HG02970 (cell line): ENCODE data around the gene MSMB.
"Not testable (repeated sequence)": the region's sequence is repeated elsewhere in the genome, so short reads cannot be mapped to it uniquely, and the experiment has no call there.

Experiments used
- ATAC-seq: cut with Tn5 transposase; IDR thresholded peaks from one replicate; pipeline ENCODE4 v1.9.1; 2021; ENCODE audit warnings: mild to moderate bottlenecking, moderate library complexity, moderate number of reproducible peaks; ENCODE audit not compliant: unreplicated experiment, low FRiP score

MSMB gene

GRCh38 chr10:46014683-46015405 is 31.2 kb downstream of the MSMB start:
- no peak for ATAC-seq

- no peak for ATAC-seq
Observed at GRCh38 chr10:46014206-46014605, 31.9 kb downstream of the MSMB start.

DNA sequence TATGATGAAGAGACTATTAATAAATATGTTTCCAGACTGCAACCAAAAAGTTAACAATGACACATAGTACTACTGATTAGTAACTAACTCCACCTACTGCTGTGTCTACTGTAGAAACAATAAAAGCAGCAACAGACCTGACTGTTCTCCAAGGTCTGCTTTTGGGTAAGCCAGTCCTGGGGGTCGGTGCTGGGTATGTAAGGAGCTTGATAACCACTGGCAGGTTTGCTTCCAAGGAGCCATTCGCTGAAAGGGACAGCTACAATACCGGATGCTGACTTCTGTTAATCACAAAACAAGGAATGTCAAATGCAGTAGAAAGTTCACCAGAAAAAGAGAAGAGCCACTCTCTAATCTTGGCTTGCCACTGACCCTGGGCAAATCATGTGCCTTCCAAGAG is 33.3 kb downstream of the MSMB start:
- no peak for ATAC-seq

- no peak for ATAC-seq
Observed at GRCh38 chr10:46006219-46006618, 39.9 kb downstream of the MSMB start.

DNA sequence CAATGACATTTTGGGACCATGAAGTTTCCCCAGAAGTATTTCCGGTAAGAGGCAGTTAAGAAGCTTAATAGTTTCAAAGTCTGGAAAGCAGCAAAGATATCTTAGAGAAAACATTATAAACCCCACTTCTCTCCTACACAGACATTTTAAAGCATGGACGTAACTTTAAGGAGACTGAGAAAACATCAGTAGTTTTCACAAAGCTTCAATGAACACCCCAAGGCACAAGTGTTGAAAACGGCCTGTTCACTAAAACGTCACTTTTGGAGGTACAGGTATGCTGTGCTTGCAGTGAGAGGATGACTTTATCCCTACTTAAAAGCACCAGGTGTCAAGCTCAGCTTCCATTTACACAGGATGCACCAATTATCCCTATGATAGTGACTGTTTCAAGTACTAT is 40.7 kb downstream of the MSMB start:
- no peak for ATAC-seq

GRCh38 chr10:46004963-46005362 is 41.1 kb downstream of the MSMB start:
- ATAC-seq: no peak

DNA sequence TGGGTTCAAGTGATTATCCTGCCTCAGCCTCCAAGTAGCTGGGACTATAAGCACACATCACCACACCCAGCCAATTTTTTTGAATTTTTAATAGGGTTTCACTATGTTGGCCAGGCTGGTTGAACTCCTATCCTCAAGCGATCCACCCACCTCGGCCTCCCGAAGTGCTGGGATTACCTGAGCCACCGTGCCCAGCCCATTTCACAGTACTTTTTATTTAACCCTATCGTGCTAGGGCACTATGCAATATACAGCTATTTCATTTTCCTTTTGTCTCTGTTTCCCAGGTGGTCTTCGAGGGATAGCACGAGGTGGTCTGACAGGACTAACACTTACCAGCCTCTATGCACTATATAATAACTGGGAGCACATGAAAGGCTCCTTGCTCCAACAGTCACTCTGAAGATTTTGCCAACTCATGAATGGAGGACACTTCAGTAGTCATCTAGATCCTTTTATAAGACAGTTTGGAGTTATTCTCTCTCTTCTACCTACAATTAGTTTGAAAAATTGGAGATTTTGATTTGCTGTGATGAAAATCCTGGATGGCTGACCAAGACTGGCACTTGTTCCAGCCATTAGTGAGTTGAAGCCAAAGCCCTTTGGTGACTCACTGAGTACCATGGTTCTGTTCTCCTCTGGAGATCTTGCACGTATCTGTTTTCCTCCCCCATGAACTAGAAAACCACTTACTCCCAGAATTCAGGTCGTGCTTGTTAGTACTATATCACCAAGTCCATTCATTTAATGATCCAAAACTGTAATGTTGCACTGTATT is 43.0 kb downstream of the MSMB start:
- no peak for ATAC-seq

- not testable (repeated sequence) for ATAC-seq
Observed at GRCh38 chr10:46002189-46002687, 43.8 kb downstream of the MSMB start.

- no peak for ATAC-seq
Observed at GRCh38 chr10:46001187-46001756, 44.8 kb downstream of the MSMB start.

DNA sequence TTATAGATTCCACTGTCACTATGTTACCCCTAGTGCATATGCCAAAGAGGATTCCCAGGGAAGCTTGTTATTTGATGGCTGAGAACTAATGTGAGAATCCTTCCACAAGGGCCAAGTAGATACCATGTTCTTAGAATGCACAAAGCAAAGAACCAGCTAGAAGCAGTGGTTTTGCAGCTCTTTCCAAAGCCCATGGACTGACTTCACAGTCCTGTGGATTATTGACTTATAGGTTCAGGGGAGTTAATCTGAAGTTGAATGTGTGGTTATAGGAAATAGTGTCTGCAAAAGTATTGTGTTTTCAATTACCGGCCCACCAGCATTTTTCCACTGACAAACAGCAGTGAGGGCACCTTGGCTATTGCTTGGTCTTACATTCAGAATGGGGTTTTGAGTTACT is 45.5 kb downstream of the MSMB start:
- no peak for ATAC-seq

DNA sequence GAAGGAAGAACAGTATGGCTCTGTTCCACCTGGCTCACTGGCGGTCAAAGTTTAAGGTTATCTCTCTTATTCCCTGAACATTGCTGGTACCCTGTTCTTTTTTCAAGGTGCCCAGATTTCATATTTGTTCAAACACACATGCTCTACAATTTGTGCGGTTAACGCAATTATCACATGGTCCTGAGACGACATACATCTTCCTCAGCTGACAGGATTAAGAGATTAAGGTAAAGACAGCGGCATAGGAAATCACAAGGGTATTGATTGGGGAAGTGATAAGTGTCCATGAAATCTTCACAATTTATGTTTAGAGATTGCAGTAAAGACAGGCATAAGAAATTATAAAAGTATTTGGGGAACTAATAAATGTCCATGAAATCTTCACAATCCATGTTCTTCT is 46.1 kb downstream of the MSMB start:
- not testable (repeated sequence) for ATAC-seq

DNA sequence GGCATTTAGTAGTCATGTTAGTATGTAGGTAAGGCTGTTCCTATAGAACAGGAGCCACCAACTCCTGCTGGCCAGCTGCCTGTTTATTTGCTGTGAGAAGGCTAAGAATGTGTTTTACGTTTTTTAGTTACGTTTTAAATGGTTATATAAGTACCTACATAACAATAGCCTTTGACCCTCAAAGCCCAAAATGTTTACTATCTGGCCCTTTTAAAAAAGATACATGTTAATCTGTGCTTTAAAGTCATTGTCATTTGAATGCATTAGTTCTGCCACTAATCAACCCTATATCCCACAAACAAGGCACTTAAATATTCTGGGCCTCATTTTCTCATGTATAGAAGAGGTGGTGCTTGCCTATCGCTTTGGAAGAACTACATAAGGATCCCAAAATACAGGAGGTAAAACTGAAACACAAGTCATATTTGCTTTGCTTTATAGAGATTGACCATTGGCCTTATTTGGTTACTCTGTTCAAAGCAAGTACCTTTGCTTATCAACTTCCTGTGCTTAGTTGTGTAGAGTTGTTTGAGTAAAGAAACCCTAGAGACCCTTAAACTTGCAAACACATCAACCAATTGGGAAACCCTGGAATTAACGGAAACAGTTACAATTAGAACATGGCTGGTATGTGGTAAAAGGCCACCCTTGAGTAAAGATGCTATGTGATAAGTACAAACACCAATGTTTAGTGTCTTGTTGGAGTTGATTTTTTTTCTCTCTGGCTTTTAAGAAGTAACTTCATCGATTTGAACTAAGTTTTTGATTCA is 47.9 kb downstream of the MSMB start:
- ATAC-seq: no peak

- no peak for ATAC-seq
Observed at GRCh38 chr10:45997557-45997956, 48.5 kb downstream of the MSMB start.

GRCh38 chr10:45985590-45985989 is 60.5 kb downstream of the MSMB start:
- not testable (repeated sequence) for ATAC-seq

GRCh38 chr10:45984473-45984872 is 61.6 kb downstream of the MSMB start:
- ATAC-seq: not testable (repeated sequence)

GRCh38 chr10:45983538-45984186 is 62.4 kb downstream of the MSMB start:
- not testable (repeated sequence) for ATAC-seq
